ENCODE data around the gene CDYL.

Gene CDYL

DNA sequence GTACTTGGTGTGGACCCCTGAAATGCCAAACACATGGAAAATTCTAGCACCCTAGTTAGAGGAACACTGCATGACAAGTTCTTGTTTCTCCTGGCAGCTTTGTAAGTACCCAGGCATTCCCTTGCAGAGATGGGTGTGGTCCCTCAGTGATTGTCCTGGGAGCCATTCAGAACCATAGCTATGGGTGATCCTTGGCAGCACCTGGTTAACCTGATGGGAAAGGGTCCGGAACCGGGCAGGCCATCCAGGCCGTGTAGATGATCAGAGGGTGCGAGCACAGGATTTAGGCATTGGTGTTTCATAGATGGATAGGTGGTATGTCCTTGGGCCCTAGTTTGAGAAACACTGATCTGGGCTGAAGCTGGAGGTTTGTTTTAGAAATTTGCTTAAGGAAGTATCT is 131.9 kb downstream of the CDYL start:
- DNase-seq (ENCODE audit: low spot score): no peak

DNA sequence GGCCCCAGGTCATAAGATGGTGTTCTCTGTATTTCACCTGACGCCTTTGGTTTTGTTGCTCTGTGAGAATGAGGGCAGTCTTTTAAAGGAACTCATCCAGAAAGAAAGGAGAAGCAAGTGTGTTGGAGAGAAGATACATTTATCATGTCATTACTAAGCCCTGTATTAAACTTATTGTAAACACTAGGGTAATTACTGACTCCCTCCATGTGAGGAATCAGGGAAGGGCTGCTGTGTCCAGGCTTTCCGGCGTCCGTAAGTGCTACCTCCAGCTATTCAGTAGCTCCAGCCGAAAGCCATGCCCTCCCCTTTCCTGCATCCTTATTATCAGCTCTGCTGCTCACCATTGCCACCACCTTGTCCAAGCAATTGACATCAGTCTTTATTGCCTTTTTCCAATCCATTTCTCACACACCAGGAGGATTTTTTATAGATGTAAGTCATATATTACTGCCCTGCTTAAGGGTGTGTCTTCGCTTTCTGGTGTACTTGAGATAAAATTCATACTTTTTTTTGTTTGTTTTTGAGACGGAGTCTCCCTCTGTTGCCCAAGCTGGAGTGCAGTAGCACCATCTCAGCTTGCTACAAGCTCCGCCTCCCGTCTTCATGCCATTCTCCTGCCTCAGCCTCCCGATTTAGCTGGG is 133.0 kb downstream of the CDYL start:
- no peak for DNase-seq (ENCODE audit: low spot score)

DNA sequence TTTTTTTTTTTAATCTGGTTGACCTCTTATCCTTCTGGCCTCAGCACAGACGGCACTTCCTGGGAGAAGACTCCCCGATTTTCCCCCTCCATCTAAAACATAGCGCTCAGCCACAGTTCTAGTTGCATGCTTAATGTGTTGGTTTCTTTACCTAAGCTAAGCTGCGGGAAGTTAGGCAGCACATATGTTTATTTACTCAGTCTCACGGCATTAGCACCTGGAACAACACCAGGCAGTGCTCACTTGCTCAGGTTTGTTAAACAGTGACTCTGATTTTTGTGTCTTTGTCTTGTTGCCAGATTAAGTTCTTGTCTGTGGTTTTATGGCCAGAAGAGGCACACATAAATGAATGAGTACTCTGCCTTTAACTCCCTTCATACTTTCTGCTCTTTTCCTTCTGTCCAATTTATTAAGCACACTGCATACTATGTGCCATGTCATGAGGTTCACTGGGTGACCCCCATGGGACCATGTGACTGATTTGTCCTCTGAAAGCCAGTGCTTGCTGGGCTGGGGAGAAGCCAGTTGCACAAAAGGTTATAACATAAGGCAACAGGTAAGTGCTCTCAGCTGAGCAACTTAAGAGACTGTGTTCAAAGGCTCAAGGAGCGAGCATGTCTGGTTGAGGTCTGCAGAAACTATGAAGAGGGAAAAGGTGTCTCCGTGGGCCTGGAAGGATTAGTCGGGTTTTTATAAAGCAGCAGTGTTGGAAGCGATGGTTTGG is 134.0 kb downstream of the CDYL start:
- no peak for DNase-seq (ENCODE audit: low spot score)

DNA sequence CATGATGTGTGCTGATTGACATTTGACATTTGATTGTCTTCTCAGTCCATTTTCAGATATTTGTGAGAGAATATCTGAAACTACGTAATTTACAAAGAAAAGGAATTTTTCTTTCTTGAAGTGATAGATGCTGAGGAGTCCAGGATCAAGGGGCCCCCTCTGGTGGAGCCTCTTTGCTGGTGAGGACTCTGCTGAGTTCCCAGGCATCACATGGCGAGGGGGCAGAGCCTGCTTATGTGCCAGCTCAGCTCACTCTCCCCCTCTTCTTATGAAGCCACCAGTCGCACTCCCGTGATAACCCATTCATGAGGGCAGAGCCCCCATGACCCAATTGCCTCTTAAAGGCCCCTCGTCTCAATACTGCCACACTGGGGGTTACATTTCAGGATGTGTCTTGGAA is 136.4 kb downstream of the CDYL start:
- no peak for DNase-seq (ENCODE audit: low spot score)

DNA sequence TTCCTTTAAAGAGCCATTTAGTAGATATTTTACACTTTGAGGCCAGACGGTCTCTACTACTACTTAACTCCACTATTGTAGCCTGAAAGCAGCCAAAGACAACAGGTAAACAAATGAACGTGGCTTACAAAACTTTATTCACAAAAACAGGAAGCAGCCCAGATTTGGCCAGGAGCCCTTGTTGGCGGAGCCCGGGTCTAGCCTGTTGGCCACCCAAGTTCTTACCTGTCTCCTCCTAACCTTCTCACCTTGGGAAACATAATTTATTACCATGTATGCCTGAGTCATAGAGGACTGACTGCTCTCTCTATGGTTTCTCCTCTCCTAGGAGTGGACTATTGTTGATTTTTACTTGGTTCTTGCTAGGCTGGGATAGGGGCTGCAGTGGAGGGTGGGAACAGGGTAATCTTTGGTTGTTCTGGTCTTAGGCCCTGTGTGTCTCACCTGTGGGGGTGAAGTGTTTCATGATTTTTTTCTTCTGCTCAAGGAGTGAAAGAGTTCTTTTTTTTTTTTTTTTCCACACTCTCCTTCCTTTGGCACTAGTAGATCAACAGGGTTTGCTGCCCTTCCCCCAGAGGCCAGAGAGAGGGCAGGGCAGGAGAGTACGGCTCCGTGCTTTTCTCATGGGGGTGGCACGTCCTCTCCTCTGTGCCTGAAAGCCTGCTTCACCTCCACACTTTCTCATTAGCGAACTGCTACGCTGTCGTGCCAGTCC is 137.7 kb downstream of the CDYL start:
- DNase-seq (ENCODE audit: low spot score): no peak

DNA sequence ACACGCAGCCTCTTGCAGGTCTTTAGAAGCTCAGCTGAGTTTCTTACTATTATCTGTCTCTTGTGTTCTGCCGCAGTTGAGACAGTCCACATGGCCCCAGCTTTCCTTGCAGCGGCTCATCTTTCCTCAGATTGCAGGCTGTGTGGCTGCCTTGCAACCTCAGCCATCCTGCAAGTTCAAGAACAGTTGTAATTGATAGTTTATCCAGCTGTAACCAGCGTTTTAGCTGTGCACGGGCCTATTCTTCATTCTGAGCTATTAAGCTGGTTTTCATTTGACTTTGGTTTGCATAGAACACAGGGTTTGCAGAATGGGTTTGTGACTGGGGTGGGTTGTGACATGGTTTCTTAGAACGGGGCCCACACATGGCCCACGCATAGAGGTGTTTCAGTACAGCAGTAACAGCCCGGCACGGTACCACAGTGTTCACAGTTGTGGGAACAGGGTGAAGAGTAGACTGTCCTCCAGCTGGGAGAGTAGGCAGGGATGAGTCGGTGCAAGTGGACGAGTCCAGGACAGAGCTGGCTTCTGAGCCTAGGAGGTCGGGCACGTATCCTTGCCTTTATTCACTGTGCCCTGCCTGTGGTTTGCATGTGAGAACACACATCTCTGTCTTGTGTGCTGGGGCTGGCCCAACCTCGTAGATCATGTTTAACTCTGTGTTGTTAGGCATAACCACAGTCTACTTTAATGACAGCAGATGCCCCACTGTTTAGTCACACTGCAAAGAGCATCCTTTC is 138.4 kb downstream of the CDYL start:
- DNase-seq (ENCODE audit: low spot score): no peak

DNA sequence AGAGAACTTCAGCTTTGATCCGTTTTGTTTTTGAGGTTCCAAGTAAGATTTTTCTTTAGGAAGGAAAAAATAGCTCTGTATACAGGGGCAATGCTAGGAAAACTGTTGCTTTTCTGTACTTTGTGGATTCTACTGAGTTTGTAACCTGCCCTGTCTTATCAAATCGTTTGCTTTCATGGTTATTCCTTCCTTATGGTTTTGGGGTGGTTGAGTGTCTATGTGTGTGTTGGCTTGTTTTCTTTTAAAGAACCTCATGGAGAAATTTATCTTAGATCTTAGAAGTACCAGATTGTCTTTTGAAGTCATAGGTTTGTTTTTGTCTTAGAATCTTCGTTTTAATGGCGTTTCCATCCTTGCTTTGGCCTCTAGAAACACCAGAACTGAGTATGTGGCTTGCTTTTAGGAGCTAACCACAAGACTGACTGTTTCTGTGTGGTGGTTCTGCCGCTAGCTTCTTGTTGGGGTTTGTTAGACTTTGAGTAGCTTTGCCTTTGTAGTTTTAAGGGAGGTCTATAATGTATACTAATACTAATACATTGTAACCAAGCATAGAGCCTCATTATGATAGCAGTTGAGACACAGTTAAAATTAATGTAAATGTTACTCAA is 140.9 kb downstream of the CDYL start:
- no peak for DNase-seq (ENCODE audit: low spot score)

DNA sequence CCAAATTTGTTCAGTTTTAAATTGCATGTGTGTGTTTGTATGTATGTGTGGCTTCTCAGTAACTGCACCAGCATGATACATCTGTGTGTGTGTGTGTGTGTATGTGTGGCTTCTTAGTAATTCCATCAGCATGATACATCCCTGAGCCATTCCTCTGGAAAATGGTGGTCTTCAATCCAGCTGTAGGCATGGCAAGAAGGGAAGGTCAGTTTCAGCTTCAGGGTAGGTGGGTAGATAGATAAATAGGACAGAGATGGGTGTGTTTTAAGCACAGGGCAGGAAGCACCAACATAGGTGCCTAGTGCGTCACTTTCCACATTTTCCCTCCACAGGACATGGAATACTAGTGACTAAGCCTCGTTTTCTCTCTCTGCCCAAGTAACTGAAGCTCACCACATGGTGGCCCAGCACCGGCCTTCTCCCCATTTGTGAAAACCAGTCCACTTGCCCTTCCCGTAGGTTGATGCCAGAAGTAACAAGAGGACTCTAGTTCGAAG is 144.8 kb downstream of the CDYL start:
- DNase-seq (ENCODE audit: low spot score): no peak

DNA sequence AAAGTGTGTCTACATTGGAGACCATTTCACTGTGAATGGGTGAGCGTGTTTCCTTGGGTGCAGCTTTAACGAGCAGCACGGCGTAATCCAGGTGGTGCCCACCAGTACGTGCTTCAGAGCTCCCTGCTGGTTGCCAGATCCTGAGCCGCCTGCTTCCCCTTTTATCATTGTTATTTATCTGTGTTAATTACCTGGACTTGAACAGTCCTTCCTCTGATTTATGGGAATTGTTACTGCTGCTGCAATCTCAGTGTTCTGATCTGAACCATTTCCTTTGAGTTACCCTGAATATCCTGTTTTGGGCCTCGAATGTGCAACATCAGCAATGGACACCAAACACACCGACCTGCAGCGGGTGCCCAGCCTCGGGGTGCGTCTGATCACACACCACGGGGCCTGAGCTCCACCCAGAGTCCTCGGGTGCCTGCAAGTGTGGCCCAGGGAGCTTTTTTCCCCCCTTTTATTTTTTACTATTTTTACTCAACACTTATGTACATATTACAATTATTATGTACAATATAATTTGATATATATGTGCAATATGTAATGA is 146.4 kb downstream of the CDYL start:
- no peak for DNase-seq (ENCODE audit: low spot score)

DNA sequence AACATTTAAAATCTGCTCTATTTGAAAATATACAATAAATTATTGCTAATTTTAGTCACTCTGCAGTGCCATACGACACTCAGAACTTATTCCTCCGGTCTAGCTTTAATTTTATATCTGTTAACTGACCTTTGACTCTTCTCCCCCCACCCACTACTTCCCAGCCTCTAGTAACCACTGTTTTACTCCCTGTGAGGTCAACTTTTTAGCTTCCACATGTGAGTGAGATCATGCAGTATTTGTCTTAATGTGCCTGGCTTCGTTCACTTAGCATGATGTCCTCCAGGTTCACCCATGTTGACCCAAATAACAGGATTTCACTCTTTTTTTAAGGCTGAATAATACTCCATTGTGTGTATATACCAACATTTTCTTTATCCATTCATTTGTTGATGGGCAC is 146.9 kb downstream of the CDYL start:
- DNase-seq (ENCODE audit: low spot score): no peak

DNA sequence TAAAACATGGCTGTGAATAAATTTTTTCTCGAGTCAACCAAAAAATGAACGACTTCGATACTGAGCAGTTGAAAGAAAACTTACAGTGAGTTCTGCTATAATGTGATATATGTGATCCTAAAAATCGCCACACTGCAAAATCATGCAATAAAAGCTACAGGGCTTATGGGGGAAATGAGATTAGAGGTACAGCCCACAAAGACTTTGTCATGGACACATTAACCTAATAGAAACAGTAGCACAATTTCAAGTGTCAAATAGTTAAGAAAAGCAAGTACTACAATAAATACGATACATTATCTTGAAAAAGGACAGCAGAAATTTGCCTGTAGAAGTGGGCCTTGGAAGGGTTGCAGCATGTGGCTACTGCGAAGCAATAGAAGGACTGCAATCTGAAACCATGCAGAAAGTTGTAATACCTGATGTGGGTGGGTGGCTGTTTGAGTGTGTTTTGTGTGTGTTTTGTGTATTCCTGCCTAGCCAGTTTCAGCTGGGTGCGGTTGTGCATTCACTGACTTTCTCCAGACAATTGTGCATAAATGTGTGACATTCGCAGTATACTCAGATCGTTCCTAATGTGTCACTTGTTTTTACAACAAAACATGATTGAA is 148.6 kb downstream of the CDYL start:
- no peak for DNase-seq (ENCODE audit: low spot score)

DNA sequence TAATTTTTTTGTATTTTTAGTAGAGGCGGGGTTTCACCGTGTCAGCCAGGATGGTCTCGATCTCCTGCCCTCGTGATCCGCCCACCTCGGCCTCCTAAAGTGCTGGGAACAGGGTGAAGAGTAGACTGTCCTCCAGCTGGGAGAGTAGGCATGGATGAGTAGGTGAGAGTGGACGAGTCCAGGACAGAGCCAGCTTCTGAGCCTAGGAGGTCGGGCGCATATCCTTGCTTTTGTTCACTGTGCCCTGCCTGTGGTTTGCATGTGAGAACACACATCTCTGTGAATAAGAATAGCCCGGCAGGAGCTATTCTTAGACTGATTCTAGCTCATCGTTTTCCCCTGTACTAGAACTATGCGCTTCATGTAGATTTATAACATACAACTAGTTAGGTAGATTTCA is 149.4 kb downstream of the CDYL start:
- no peak for DNase-seq (ENCODE audit: low spot score)

DNA sequence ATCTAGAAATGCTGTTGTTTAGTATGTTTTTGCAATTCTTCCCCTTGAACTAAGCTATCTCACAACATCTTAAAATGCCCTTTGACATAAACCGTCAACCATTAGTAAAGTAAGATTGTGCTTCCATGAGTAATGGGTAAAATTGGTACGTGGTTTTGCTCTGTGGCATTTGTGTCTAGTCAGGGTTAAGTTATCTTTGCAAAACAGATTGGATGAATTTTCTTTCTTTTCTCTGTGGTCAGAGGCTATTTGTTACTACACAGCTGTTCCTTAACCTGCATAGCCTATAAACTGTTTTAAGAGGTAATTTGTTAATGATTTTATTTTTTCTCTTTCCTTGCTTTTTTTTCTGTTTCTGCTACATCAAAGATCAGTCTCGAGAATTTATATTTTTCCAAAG is 152.2 kb downstream of the CDYL start:
- DNase-seq (ENCODE audit: low spot score): no peak

DNA sequence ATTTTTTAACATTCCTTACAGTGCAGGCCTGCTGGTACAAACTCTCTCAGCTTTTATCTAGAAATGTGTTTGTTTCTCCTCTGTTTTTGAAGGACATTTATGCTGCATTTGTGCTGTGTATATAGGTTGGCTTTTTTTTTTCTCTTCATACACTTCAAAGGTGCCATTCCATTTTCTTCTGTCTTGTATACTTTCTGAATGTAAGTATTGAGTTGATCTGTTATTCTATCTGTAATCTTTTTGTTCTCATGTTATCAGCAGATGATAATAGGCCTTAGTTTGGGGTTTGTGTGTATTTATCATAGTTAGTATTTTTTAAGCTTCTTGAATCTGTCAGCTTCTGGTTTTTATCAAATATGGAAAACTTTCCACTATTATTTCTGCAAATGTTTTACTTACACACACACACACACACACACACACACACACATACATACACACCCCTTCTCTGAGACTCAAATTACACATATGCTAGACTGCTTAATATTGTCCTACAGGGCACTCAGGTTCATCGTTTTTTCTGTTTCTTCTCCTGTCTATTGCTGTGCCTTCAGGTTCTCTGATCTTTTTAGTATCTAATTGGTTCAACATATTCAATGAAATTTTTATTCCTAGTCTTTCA is 153.0 kb downstream of the CDYL start:
- DNase-seq (ENCODE audit: low spot score): no peak

DNA sequence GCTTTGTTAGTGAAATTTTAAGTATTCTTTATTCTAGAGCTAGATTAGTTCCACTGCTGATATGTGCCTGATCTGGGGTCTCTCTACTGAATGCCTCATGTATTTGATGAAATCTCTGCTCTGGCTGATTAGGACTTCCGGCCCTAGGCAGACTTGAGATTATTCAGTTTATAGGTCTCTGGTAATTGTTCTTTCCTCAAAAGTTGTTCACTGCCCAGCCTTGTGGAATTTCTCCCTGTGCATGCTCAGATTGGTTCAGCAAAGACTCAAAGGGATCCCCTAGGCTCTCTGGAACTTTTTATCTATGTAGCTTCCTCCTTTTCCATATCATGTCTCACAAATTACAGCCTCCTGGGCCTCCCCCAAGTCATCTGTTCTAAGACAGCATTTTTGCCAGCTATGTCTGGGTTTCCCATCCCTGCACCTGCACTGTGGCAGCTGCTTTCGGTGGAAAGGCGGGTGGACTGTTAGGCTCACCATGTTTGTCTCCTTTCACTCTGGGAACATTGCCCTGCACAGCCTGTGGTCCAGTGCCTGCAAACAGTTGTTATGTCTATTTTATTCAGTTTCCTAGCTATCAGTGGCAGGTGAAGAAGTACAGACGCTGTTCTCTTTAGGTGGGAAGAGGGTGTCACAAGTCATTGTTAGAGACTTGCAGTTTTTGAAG is 154.0 kb downstream of the CDYL start:
- no peak for DNase-seq (ENCODE audit: low spot score)

DNA sequence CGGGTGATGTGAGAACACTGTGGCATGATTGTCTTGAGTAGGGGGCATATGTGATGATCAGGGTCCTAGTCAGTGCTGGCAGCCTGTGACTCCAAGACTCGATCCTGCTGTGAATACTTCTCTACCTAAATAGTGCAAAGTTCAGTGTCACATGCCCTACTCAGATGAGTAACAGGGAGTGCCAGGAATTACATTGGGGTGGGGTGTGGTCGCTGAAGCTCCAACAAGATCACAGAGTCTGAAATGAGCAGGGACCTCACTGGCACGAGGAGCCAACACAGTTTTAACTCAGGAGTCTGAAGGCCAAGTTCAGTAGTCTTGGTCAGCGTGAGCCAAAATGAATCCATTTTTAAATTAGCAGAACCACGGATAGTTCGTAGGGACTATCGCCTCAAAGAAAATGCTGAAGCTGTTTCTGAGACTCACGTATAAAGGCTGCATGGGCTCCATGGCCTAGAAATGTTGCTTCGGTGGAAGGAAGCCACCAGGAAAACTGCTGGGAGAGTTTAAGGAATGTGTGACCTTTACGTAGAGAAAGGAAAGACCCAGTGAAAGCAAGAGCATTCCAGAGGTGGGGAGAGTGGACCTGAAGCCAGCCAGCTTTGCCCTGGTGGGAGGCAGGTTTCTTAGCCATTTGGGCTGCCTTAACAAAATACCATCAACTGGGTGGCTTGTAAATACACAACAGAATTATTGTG is 155.5 kb downstream of the CDYL start:
- DNase-seq (ENCODE audit: low spot score): no peak

DNA sequence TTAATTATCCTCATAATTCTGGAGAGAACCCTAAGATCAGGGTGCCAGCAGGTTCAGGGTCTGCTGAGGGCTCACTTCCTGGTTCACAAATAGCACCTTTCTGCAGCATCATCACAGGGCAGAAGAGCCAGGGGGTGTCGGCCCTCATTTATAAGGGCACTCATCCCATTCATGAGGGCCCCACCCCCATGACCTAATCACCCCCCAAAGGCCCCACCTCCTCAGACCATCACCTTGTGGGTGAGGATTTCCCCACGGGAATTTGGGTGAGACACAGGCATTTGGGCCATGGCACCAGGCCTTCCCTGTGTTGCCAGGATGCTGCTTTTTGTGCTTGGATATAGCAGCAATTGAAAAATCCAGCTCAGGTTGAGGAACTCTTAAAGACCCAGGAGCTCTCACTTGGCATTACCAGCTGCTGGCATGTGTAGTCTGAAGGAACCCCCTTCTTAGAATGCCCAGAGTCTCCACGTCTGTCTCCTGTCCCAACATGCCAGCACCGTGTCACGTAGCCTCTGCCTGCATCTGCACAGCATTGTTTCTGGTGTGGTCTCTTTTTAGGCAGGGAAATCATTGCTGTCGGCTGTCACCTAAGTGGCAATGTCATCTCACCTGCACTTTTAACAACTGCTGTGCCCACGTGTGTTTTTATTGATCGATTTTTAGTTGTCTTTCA is 156.2 kb downstream of the CDYL start:
- DNase-seq (ENCODE audit: low spot score): no peak

DNA sequence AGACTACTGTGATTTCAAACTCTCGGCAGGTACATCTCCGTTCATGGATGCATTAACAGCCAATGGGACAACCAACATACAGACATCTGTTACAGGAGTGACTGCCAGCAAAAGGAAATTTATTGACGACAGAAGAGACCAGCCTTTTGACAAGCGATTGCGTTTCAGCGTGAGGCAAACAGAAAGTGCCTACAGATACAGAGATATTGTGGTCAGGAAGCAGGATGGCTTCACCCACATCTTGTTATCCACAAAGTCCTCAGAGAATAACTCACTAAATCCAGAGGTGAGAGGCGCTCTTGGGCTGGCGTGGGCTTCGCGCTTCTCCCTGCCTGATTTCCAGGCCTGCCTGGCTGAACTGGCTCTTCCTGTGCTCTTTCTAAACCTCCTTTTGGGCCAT is 159.3 kb downstream of the CDYL start:
- no peak for DNase-seq (ENCODE audit: low spot score)

Data from cerebellar cortex (tissue), 1 donor.